ENCODE data around the gene ZNF587. TPM values are rescaled to one million over a fixed set of nuclear protein-coding genes. Genes with fewer than 3 reads are reported as not detected.
"Not testable (repeated sequence)": the region's sequence is repeated elsewhere in the genome, so short reads cannot be mapped to it uniquely, and the experiment has no call there.

Gene ZNF587
- polyA plus RNA-seq, 1 donor (not counting 4 experiments of a cell fraction or from before 2014, with no cell fraction given), result 14.0 TPM

DNA sequence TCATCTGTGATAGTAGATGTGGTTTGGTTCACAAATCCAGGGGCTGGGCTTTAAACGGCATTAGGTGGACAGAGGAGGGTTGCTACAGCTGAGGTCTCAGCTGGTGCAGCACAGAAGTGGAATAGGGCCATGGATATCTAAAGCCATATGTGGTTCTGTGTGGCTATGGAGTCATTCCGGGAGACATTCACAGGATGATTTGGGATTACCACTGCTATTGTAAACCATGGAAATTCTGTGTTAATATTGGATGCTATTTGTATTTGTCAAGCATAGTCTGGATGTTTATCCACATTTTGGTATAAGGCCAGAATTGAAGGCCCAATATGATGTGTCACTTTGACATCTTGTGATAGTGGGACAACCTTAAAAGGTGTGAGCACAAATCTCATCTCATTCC is 26.5 kb upstream of the ZNF587 start:
- not testable (repeated sequence) for H3K4me2 ChIP-seq (ENCODE audit: control insufficient read depth, extremely low read depth, insufficient read depth, low read depth, low read length); H3K4me3 ChIP-seq (ENCODE audit: control insufficient read depth in 2 of 3, extremely low read depth in 1 of 3, insufficient read depth in 2 of 3, low read depth in 1 of 3, low read length in 3 of 3)

GRCh38 chr19:57823608-57824007 is 26.1 kb upstream of the ZNF587 start:
- H3K9me1 ChIP-seq (ENCODE audit: control insufficient read depth, extremely low read depth, insufficient read depth, low read length); H4K20me1 ChIP-seq (ENCODE audit: control insufficient read depth, extremely low read depth, insufficient read depth, low read length); H2AFZ ChIP-seq (ENCODE audit: control insufficient read depth, low read length); dilution Hi-C loops (cut with MboI; ENCODE audit: extremely low pct_ligation_motif_present, low sequenced_read_pairs); H3K9me3 ChIP-seq (ENCODE audit: control insufficient read depth, low read depth, low read length); H3K36me3 ChIP-seq (ENCODE audit: control insufficient read depth in 2 of 2, extremely low read depth in 1 of 2, insufficient read depth in 2 of 2, low read length in 2 of 2); H3K27ac ChIP-seq (ENCODE audit: control insufficient read depth, insufficient read depth, low read length); H3K4me1 ChIP-seq (ENCODE audit: control insufficient read depth, extremely low read depth, insufficient read depth, low read length); H3K9ac ChIP-seq (ENCODE audit: control insufficient read depth, extremely low read depth, insufficient read depth, low read length); H3K27me3 ChIP-seq (ENCODE audit: control insufficient read depth, extremely low read depth, insufficient read depth, low read length); DNase-seq (ENCODE audit: low read depth, low spot score); FAIRE-seq; H3K4me2 ChIP-seq (ENCODE audit: control insufficient read depth, extremely low read depth, insufficient read depth, low read depth, low read length); H3K4me3 ChIP-seq (ENCODE audit: control insufficient read depth in 2 of 3, extremely low read depth in 1 of 3, insufficient read depth in 2 of 3, low read depth in 1 of 3, low read length in 3 of 3): not testable (repeated sequence)
- H3K79me2 ChIP-seq (ENCODE audit: control insufficient read depth, insufficient read depth, low read length), result peaks cover 86% of the 10 kb centered on the region

More for the DNA sequence above, 26.5 kb upstream of the ZNF587 start:
- H3K27me3 ChIP-seq (ENCODE audit: control insufficient read depth, extremely low read depth, insufficient read depth, low read length); H3K9me1 ChIP-seq (ENCODE audit: control insufficient read depth, extremely low read depth, insufficient read depth, low read length); H2AFZ ChIP-seq (ENCODE audit: control insufficient read depth, low read length); FAIRE-seq; H3K36me3 ChIP-seq (ENCODE audit: control insufficient read depth in 2 of 2, extremely low read depth in 1 of 2, insufficient read depth in 2 of 2, low read length in 2 of 2); H3K27ac ChIP-seq (ENCODE audit: control insufficient read depth, insufficient read depth, low read length); H3K9ac ChIP-seq (ENCODE audit: control insufficient read depth, extremely low read depth, insufficient read depth, low read length); dilution Hi-C loops (cut with MboI; ENCODE audit: extremely low pct_ligation_motif_present, low sequenced_read_pairs); H4K20me1 ChIP-seq (ENCODE audit: control insufficient read depth, extremely low read depth, insufficient read depth, low read length); H3K4me1 ChIP-seq (ENCODE audit: control insufficient read depth, extremely low read depth, insufficient read depth, low read length); H3K9me3 ChIP-seq (ENCODE audit: control insufficient read depth, low read depth, low read length); DNase-seq (ENCODE audit: low read depth, low spot score): not testable (repeated sequence)
- peaks cover 84% of the 10 kb centered on the region for H3K79me2 ChIP-seq (ENCODE audit: control insufficient read depth, insufficient read depth, low read length)

DNA sequence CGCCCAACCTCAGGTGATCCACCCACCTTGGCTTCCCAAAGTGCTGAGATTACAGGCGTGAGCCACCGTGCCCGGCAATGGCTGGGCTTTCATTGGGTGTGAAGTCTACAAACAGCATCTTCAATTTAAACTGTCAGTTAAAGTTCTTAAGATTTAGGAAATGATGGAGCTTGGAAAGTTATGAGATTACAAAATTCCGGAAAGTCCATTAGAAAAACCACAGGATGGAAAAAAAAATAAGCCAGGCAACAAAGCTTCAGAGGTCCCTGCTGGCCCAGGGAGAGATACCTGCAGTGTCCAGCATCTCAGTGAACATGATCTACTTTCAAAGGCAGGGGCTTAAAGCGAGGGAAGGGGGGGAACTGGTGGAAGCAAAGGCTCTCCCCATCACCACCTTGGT is 24.1 kb upstream of the ZNF587 start:
- DNase-seq (ENCODE audit: low read depth, low spot score) (no peak), FAIRE-seq (no peak)
- Histone ChIP-seq H2AFZ (ENCODE audit: control insufficient read depth, low read length) (no peak overlapping the region), H3K79me2 (ENCODE audit: control insufficient read depth, insufficient read depth, low read length) (peaks cover 91% of the 10 kb centered on the region), H3K27ac (ENCODE audit: control insufficient read depth, insufficient read depth, low read length) (no peak overlapping the region), H3K4me1 (ENCODE audit: control insufficient read depth, extremely low read depth, insufficient read depth, low read length) (peaks cover 11% of the 10 kb centered on the region), H3K27me3 (ENCODE audit: control insufficient read depth, extremely low read depth, insufficient read depth, low read length) (no peaks in the 10 kb centered on the region), H3K4me3 (ENCODE audit: control insufficient read depth in 2 of 3, extremely low read depth in 1 of 3, insufficient read depth in 2 of 3, low read depth in 1 of 3, low read length in 3 of 3) (no peak overlapping the region), H3K9ac (ENCODE audit: control insufficient read depth, extremely low read depth, insufficient read depth, low read length) (no peak overlapping the region), H4K20me1 (ENCODE audit: control insufficient read depth, extremely low read depth, insufficient read depth, low read length) (peaks cover 2% of the 10 kb centered on the region), H3K9me3 (ENCODE audit: control insufficient read depth, low read depth, low read length) (no peaks in the 10 kb centered on the region), H3K36me3 (ENCODE audit: control insufficient read depth in 2 of 2, extremely low read depth in 1 of 2, insufficient read depth in 2 of 2, low read length in 2 of 2) (peaks cover 1 to 8% of the 10 kb centered on the region in 2 experiments), H3K9me1 (ENCODE audit: control insufficient read depth, extremely low read depth, insufficient read depth, low read length) (no peaks in the 10 kb centered on the region), H3K4me2 (ENCODE audit: control insufficient read depth, extremely low read depth, insufficient read depth, low read depth, low read length) (no peak overlapping the region)
- TF ChIP-seq, protein P1, sequence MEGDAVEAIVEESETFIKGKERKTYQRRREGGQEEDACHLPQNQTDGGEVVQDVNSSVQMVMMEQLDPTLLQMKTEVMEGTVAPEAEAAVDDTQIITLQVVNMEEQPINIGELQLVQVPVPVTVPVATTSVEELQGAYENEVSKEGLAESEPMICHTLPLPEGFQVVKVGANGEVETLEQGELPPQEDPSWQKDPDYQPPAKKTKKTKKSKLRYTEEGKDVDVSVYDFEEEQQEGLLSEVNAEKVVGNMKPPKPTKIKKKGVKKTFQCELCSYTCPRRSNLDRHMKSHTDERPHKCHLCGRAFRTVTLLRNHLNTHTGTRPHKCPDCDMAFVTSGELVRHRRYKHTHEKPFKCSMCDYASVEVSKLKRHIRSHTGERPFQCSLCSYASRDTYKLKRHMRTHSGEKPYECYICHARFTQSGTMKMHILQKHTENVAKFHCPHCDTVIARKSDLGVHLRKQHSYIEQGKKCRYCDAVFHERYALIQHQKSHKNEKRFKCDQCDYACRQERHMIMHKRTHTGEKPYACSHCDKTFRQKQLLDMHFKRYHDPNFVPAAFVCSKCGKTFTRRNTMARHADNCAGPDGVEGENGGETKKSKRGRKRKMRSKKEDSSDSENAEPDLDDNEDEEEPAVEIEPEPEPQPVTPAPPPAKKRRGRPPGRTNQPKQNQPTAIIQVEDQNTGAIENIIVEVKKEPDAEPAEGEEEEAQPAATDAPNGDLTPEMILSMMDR (optimal IDR thresholded peaks at IDR 0.05 in 1 of 3, IDR thresholded peaks at IDR 0.05 in 1 of 3, conservative IDR thresholded peaks at IDR 0.05 in 1 of 3; ENCODE audit: extremely low read depth in 1 of 3, insufficient read depth in 2 of 3, low read length in 3 of 3), result no peak
- no peak for TF ChIP-seq EZH2 (IDR thresholded peaks at IDR 0.05; ENCODE audit: low read length)
- dilution Hi-C loops (cut with MboI; ENCODE audit: extremely low pct_ligation_motif_present, low sequenced_read_pairs), result no loop called here

Data from keratinocyte (primary cell).